ENCODE data around the gene UBE3B. TPM values are rescaled to one million over a fixed set of nuclear protein-coding genes. Genes with fewer than 3 reads are reported as not detected.
A peak's percentile ranks its signal among the peaks of the same experiment; 100 is the strongest.

The UBE3B gene
- total RNA-seq, 1 experiment from 2014 or later, result 13.0 TPM

DNA sequence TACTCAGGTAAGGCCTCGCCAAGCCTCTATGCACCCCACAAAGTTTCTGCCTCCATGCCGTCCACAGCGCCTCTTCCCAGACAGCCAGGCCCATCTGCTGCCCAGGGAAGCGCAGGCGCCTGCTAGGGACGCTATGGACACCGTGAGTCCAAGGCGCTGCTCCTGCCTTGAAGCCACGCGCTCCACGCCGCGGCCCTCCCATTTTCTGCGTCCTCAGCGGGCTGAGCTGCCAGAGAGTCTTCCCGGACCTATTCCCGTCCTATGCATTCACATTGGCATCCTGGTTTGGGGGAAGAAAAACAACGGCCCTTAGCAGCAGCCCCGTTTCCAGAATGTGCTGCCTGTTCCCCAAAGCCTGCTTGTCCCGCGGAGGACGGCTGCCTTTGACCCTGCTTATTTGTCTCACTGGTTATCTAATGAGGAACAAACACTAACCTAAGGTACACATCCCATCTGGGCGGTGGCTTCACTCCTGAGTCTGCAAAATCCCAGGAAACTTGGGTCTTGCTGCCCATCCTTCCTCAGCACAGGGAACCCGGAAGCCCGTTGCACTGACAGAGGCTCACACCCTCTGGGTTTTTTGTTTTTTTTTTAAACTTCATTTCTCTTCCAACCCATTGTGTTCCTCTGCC lies 57.9 kb downstream of the UBE3B start:
- in situ Hi-C loops (cut with HindIII; ENCODE audit: low pct_unique_long_range_greater_than_20kb, low sequenced_read_pairs), result no loop called here

GRCh38 chr12:109535863-109536250 lies 58.4 kb downstream of the UBE3B start:
- in situ Hi-C loops (cut with HindIII; ENCODE audit: low pct_unique_long_range_greater_than_20kb, low sequenced_read_pairs), result no loop called here
- DNase-seq (ENCODE audit: low read depth), result no peak

More for the DNA sequence above, 57.9 kb downstream of the UBE3B start:
- no peak for DNase-seq (ENCODE audit: low read depth)

DNA sequence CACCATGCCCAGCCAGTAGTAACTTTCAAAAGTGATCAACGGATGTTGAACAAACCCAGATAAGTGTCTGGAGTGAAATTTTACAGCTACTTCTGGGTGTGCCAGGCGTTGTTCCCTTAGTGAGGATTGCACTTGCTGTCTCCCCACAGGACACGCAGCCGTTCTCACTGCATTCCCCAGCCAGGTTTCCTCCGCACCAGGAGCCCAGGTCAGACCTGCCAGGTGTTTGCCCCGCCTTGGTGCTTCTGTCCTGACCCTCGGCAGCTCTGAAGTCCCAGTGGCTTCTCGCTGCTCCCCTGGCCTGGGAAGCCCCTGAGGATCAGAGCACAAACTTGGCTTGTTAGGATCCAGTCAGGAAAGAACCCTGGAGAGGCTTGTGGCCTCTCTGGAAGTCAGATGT lies 59.7 kb downstream of the UBE3B start:
- in situ Hi-C loops (cut with HindIII; ENCODE audit: low pct_unique_long_range_greater_than_20kb, low sequenced_read_pairs), result no loop called here

GRCh38 chr12:109538191-109538863 lies 60.9 kb downstream of the UBE3B start:
- in situ Hi-C loops (cut with HindIII; ENCODE audit: low pct_unique_long_range_greater_than_20kb, low sequenced_read_pairs), result no loop called here
- DNase-seq (ENCODE audit: low read depth), result no peak

More for the DNA sequence above, 59.7 kb downstream of the UBE3B start:
- no peak for DNase-seq (ENCODE audit: low read depth)

DNA sequence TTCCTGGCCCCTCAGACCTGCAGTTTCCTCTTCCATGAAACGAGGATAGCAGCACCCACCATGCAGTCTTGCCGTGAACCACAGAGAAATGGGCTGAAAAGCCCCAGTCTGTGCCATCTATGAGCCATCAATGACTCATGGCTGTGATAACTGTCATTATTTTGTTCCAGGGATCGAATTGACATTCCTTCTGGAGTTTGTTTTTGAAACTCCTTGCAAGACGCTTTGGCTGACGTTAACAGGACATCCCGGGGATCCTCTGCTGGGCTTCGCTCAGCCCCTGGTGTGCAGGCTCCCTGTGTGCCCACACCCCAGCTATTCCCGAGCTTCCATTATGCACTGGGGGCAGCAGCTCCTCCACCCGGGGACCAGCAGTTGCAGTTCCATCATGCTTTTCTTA lies 62.1 kb downstream of the UBE3B start:
- in situ Hi-C loops (cut with HindIII; ENCODE audit: low pct_unique_long_range_greater_than_20kb, low sequenced_read_pairs), result no loop called here

DNA sequence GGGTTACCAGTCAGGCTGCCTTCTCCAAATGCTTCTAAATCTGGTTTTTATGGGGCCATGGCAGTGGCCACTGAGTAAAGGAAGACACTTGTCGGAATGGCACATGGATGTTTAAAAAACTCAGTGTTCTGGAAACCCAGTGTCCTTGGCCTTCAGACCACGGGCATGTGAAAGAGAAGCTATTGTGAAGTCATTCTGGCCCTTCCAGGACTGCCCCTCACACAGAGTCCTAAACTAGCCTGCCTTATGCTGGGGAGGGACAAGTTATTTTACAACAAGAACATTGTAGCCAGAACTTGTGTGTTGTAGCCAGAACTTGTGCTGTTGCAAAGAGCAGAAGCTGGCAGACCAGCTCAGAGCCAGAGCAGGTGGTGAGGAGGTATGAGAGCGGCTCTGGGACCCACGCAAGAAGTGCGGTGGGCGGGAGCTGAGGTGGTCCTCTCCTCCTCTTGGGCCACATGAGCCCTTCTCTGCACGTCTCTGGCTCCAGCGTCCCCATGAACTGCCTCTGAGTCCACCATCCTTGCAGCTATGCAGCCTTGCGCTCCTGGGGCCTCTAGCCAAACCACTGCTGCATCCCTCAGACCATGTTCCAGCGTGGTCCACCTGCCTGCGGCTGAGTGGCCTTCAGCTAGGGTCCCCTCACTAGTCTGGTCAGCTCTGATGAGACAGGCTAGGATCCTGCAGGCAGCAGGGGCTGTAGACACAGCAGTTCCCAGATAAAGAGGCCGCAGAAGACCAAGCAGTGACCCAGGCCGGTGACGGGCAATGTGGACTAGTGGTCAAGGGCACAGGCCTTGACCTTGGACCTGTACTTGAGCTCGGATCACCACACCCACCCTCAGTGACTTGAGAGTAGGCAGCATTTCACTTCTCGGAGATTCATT lies 63.3 kb downstream of the UBE3B start:
- no peak for DNase-seq (ENCODE audit: low read depth)
- in situ Hi-C loops (cut with HindIII; ENCODE audit: low pct_unique_long_range_greater_than_20kb, low sequenced_read_pairs), result no loop called here

More for the DNA sequence above, 62.1 kb downstream of the UBE3B start:
- DNase-seq (ENCODE audit: low read depth), result no peak

DNA sequence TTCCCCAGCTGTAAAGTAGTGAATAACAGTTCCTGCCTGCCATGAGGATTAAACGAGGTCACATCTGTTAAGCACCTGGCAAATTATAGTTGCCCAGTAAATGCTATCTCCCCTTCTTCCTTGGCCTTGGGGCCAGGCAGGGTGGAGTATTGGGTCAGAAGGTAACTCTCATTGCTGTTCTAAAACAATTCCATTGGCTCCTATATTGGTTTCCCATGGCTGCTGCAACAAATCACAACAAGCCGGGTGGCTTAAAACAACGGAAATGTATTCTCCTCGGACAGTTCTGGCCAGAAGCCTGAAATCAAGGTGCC lies 63.9 kb downstream of the UBE3B start:
- DNase-seq (ENCODE audit: low read depth), result no peak
- in situ Hi-C loops (cut with HindIII; ENCODE audit: low pct_unique_long_range_greater_than_20kb, low sequenced_read_pairs), result no loop called here

- no peak for DNase-seq (ENCODE audit: low read depth)
- in situ Hi-C loops (cut with HindIII; ENCODE audit: low pct_unique_long_range_greater_than_20kb, low sequenced_read_pairs), result no loop called here
These were observed 64.6 kb downstream of the UBE3B start for GRCh38 chr12:109542014-109542413.

- DNase-seq (ENCODE audit: low read depth), result no peak
- in situ Hi-C loops (cut with HindIII; ENCODE audit: low pct_unique_long_range_greater_than_20kb, low sequenced_read_pairs), result no loop called here
These were observed 65.4 kb downstream of the UBE3B start for GRCh38 chr12:109542876-109543275.

- in situ Hi-C loops (cut with HindIII; ENCODE audit: low pct_unique_long_range_greater_than_20kb, low sequenced_read_pairs), result no loop called here
- DNase-seq (ENCODE audit: low read depth), result peak; percentile 2
These were observed 67.6 kb downstream of the UBE3B start for GRCh38 chr12:109544955-109545531.

DNA sequence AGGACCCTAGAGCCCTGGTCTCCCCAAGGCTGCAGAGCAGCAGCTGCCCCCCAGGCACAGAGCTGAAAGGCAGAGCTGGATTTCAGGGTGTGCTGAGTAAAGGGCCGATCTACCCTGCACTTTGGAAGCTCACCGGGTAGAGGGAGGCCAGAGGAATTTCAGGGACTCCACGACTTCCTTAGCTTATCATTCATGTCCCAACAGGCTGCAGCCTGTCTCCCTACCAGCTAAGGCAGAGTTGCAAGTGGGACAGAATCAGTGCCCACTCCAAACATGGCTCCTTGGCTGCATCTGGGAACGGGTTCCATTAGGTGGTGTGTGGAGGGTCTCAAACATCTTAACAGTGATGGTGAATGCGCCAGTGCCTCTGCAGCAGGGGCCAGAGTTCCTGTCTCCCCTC lies 68.4 kb downstream of the UBE3B start:
- no peak for DNase-seq (ENCODE audit: low read depth)
- in situ Hi-C loops (cut with HindIII; ENCODE audit: low pct_unique_long_range_greater_than_20kb, low sequenced_read_pairs), result no loop called here

- DNase-seq (ENCODE audit: low read depth), result no peak
- in situ Hi-C loops (cut with HindIII; ENCODE audit: low pct_unique_long_range_greater_than_20kb, low sequenced_read_pairs), result no loop called here
These were observed 69.9 kb downstream of the UBE3B start for GRCh38 chr12:109547286-109547685.

- no peak for DNase-seq (ENCODE audit: low read depth)
- in situ Hi-C loops (cut with HindIII; ENCODE audit: low pct_unique_long_range_greater_than_20kb, low sequenced_read_pairs), result no loop called here
These were observed 70.8 kb downstream of the UBE3B start for GRCh38 chr12:109548258-109548657.

- in situ Hi-C loops (cut with HindIII; ENCODE audit: low pct_unique_long_range_greater_than_20kb, low sequenced_read_pairs), result no loop called here
- no peak for DNase-seq (ENCODE audit: low read depth)
These were observed 72.3 kb downstream of the UBE3B start for GRCh38 chr12:109549613-109550270.

DNA sequence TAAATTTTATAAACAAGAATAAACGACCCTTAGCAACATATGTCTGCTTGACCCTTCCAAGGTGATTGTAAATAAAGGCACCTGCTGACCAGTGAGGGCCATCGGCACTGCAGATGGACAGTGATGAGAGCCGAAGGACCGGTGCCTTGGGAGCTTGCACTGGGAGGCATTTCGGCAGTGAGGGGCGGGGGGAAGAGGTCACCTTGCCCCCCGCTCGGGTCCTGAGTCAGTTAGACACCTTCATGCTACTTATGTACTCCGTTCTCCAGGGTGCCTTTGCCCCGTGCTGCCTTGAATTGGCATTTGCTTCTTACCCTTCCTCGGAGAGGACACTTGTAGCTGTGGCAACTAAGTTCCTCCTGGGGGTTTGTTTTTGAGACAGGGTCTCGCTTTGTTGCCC lies 72.8 kb downstream of the UBE3B start:
- DNase-seq (ENCODE audit: low read depth), result no peak
- in situ Hi-C loops (cut with HindIII; ENCODE audit: low pct_unique_long_range_greater_than_20kb, low sequenced_read_pairs), result no loop called here

- DNase-seq (ENCODE audit: low read depth), result no peak
- in situ Hi-C loops (cut with HindIII; ENCODE audit: low pct_unique_long_range_greater_than_20kb, low sequenced_read_pairs), result no loop called here
These were observed 73.7 kb downstream of the UBE3B start for GRCh38 chr12:109551108-109551507.

GRCh38 chr12:109552971-109553370 lies 75.5 kb downstream of the UBE3B start:
- DNase-seq (ENCODE audit: low read depth), result no peak
- in situ Hi-C loops (cut with HindIII; ENCODE audit: low pct_unique_long_range_greater_than_20kb, low sequenced_read_pairs), result no loop called here

GRCh38 chr12:109553483-109553882 lies 76.0 kb downstream of the UBE3B start:
- DNase-seq (ENCODE audit: low read depth), result no peak
- in situ Hi-C loops (cut with HindIII; ENCODE audit: low pct_unique_long_range_greater_than_20kb, low sequenced_read_pairs), result no loop called here
